Aorta (tissue), 5 donors: ENCODE results near the gene MUC2. TPM values are rescaled to one million over a fixed set of nuclear protein-coding genes. Genes with fewer than 3 reads are reported as not detected.
A peak's percentile ranks its signal among the peaks of the same experiment; 100 is the strongest.

ENCODE experiments used
- ATAC-seq: fragments of 200-7000 bp; cut with Tn5 transposase; one replicate; pipeline ENCODE4 v1.9.1; 2022; ENCODE audit warnings: moderate library complexity; ENCODE audit not compliant: low FRiP score
- DNase-seq, 2 donors: peaks; one replicate each; pipeline ENCODE4 v3.0.0-alpha.2; 2020
- H3K27ac ChIP-seq, 2 donors: one replicate each; pipeline ENCODE4 v1.5.1; 2013; ENCODE audit warnings: low read length in 2 of 2, mild to moderate bottlenecking in 2 of 2, moderate library complexity in 2 of 2, control low read depth in 1 of 2, inconsistent platforms in 1 of 2, low read depth in 1 of 2
- H3K27me3 ChIP-seq, 2 donors: one replicate each; pipeline ENCODE4 v1.6.1; 2013; ENCODE audit warnings: control low read depth in 1 of 2, low read length in 1 of 2, mild to moderate bottlenecking in 1 of 2, moderate library complexity in 1 of 2; ENCODE audit not compliant: insufficient read depth in 2 of 2, control insufficient read depth in 1 of 2
- H3K36me3 ChIP-seq, 2 donors: one replicate each; pipeline ENCODE4 v1.6.1; 2013; ENCODE audit warnings: control low read depth in 1 of 2, low read length in 1 of 2, mild to moderate bottlenecking in 1 of 2; ENCODE audit not compliant: insufficient read depth in 2 of 2, control insufficient read depth in 1 of 2
- H3K4me1 ChIP-seq, 2 donors: one replicate each; pipeline ENCODE4 v1.6.1; 2013; ENCODE audit warnings: low read length in 2 of 2, control low read depth in 1 of 2, mild to moderate bottlenecking in 1 of 2, moderate library complexity in 1 of 2; ENCODE audit not compliant: insufficient read depth in 2 of 2, control insufficient read depth in 1 of 2
- H3K4me3 ChIP-seq, 2 donors: one replicate each; pipeline ENCODE4 v1.5.1; 2013; ENCODE audit warnings: low read length in 2 of 2, control low read depth in 1 of 2, mild to moderate bottlenecking in 1 of 2
- H3K9me3 ChIP-seq: one replicate; pipeline ENCODE4 v1.6.1; 2013; ENCODE audit warnings: mild to moderate bottlenecking, low read length; ENCODE audit not compliant: control insufficient read depth
- WGBS, 2 donors: extraction: QIAGEN DNeasy Blood & Tissue Kit; methylation state at CpG; one replicate each; pipeline ENCODE4 v1.1.7; 2013; 5-methylcytosine and 5-hydroxymethylcytosine counted together
- intact Hi-C, 2 donors: fragments of 100-400 bp; cut with DNase I; formaldehyde crosslinking; loops; one replicate each; pipeline versions ENCODE4 v1.14.2 to v1.15.0; 2022
- long read RNA-seq, 2 donors: library from polyadenylated mRNA; unstranded; transcript quantifications; one replicate each; pipeline ENCODE4 v2.0.0, GENCODE V29; 2020 to 2021
- polyA plus RNA-seq, 2 donors: library from polyadenylated mRNA; stranded (reverse); fragments of 200-250 nt; gene quantifications; one replicate each; pipeline ENCODE4 v1.2.3, GENCODE V29; 2013
- total RNA-seq, 2 donors: library from RNA; stranded (reverse); fragmentation: NEBNext Ultra II Directional; extraction: Animal tissue kit (Norgen Biotek cat#: 25700); gene quantifications; one replicate each; pipeline ENCODE4 v1.2.1, GENCODE V29; 2021
- donor health status: healthy with polysubstance abuse.
- donor health status: Bipolar disorder and iron deficiency.
- donor health status: DM: no; HTN: no; CAD: no.
- donor health status: DM: no; HTN: no; CAD: no.
- donor health status: DM: yes; HTN: yes; CAD: no.

MUC2 gene
- total RNA-seq = under 1 TPM; 0.06 to 0.10 TPM
- 10 to 100 TPM in 1 of 2 donors, under 1 TPM in 1; 0.08 to 11.8 TPM for polyA plus RNA-seq
- long read RNA-seq, donor 1 = 0 reads
- long read RNA-seq, donor 2 = 0 reads

DNA sequence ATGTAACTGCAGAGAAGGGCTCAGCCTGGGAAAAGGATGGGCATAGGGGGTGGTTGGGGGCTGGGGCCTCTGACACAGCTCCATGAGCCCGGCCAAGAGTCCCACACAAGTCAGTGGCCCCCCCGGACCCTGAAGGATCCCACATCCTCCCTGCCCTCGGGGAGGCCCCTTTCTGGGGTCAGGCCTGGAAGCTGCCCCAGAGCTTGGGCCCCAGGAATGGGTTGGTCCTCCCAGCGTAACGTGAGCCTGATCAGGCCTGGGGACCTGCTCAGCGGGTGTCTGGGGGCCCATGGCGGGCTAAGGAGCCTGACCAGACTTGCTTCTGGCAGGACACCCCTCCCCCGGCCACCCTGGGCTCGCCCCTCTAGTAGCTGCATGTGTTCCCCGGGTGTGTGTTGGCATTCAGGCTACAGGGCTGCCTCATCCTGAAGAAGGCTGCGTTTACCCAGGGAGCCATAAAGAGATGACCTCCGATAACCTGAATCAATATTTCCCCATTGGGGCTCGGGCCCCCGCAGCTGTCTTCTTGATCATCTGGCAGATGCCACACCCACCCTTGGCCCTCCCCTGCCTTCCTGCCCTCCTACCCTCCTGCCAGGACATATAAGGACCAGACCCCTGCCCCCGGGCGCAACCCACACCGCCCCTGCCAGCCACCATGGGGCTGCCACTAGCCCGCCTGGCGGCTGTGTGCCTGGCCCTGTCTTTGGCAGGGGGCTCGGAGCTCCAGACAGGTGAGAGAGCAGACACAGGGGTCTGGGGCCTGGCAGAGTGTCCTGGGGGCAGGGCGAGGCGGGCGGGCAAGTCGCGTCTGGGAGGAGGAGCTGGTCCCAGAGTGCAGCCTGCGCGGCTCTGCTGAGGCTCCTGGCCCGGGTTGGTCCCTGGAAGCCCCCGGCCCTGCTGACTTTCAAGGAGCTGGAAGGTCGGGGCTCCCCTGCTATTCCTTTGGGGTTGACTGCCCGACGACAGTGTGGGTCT is at the start of gene MUC2:
MUC2 (plus strand) TSS at position 631 of the 978 bp plus-strand sequence.
- H3K36me3 ChIP-seq = no peaks in the 10 kb centered on the region
- no peaks in the 10 kb centered on the region for H3K27me3 ChIP-seq
- ATAC-seq (no peak), DNase-seq (peak; percentile 42 to 66)
- WGBS, 2 donors = 84 to 93% methylated on average over 31 to 32 of the region's 32 CpGs
- no peaks in the 10 kb centered on the region for H3K4me1 ChIP-seq
- no peak within 1 kb of the TSS for H3K27ac ChIP-seq
- H3K9me3 ChIP-seq = no peaks in the 10 kb centered on the region
- intact Hi-C loops = no loop called here
- H3K4me3 ChIP-seq = no peak within 1 kb of the TSS

DNA sequence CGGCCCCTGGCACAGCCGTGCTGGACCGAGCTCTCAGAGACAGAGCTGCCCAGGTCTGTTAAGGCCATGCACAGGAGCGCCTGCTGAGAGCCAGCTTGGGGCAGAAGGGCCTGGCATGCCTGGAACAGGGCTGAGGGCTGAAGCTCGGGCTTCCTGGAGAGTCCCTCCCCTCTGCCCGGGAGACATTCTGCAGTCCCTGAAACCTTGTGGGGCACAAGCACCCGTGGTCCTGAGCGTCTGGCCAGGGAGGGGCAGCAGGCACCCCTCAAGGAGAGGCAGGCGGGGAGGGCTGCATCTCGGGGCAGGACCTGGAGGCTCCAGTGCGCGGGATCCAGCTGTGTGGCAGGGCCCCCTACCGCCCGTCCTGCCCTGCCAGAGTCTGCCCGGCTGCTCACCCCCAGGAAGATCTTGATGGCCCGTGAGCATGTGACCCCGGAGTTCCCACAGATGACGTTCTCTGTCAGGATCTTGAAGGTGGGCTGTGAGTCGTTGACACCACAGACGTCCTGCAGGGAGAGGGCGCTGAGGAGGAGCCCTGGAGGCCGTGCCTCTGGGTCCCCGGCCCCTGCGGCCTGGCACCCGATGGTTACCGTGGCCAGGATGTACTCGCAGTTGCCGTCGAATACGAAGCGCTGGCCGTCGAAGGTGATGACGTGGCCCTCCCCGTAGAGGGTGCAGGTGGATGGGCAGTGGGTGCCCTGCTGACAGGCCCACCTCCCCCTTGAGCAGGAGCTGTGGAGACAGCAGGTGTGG is 49.1 kb upstream of the MUC2 start:
- ATAC-seq (no peak), DNase-seq (no peak)
- intact Hi-C loops = no loop called here
- Histone ChIP-seq H3K27ac (no peak overlapping the region), H3K9me3 (no peaks in the 10 kb centered on the region), H3K36me3 (no peaks in the 10 kb centered on the region), H3K4me3 (no peak overlapping the region), H3K27me3 (no peaks in the 10 kb centered on the region), H3K4me1 (no peaks in the 10 kb centered on the region)
- 77 to 80% methylated on average over 35 of the region's 35 CpGs for WGBS, 2 donors

- WGBS, 2 donors = 80 to 89% methylated on average over 13 to 14 of the region's 14 CpGs
- no peak for DNase-seq
- no peak for ATAC-seq
- Histone ChIP-seq H3K9me3 (no peaks in the 10 kb centered on the region), H3K27ac (no peak overlapping the region), H3K36me3 (no peaks in the 10 kb centered on the region), H3K4me3 (no peak overlapping the region), H3K4me1 (no peaks in the 10 kb centered on the region), H3K27me3 (no peaks in the 10 kb centered on the region)
- intact Hi-C loops = no loop called here
These were observed 48.6 kb upstream of the MUC2 start for GRCh38 chr11:1026163-1026450.

- Histone ChIP-seq H3K27ac (no peak overlapping the region), H3K27me3 (no peaks in the 10 kb centered on the region), H3K36me3 (no peaks in the 10 kb centered on the region), H3K4me1 (no peaks in the 10 kb centered on the region), H3K9me3 (no peaks in the 10 kb centered on the region), H3K4me3 (no peak overlapping the region)
- 89 to 91% methylated on average over 46 of the region's 46 CpGs for WGBS, 2 donors
- intact Hi-C loops = no loop called here
- DNase-seq (no peak), ATAC-seq (no peak)
These were observed 47.8 kb upstream of the MUC2 start for GRCh38 chr11:1026641-1027482.

DNA sequence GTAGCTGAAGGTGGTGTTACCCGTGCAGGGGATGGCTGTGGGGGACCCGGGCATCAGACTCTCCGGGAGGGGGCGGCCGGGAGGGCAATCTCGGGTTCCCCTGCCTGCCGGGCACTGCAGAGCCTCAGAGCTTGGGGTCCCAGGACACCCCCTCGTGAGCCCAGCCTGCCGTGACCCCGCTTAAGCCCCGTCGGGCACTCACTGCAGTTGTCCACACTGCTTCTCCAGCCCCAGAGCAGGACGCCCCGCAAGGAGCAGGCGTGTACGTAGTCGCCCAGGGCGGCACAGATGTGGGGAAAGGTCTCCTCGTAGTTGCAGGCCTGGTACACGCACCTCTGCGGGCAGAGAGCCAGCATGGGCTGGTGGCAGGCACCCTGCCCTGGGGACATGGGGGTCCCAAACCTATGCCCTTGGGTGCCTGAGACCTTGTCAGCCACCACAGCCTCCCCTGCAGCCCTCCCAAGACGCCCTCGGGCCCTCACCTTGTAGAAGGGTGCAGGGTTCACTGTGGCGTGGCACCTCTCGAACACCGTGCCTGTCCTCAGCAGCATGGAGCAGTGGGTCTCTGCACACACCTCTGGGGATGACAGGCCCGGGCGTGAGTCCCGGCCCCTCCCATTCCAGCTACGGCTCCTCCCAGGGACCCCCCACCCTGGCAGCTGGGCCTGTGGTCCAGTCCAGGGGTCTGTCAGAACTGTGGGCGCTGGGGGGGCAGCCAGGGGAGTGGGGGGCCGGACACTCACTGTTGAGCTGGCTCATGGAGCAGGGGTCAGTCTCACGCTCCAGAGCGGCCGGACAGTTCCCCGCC is 47.0 kb upstream of the MUC2 start:
- no peaks in the 10 kb centered on the region for H3K27me3 ChIP-seq
- 88% methylated on average over 36 of the region's 36 CpGs for WGBS, 2 donors

DNA sequence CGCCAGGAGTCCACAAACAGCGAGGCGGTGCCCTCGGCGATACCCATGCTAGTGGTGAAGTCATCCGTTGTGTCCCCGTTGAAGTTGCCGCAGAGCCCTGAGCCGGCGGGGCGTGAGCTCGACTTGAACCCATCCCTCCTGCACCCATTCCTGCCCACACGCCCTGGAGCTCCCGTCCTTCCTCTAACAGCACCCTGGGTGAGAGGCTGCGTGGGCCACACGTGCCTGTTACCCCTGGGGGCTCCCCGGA is 46.5 kb upstream of the MUC2 start:
- no peaks in the 10 kb centered on the region for H3K27me3 ChIP-seq
- H3K27ac ChIP-seq = no peak overlapping the region
- no peak overlapping the region for H3K4me3 ChIP-seq
- H3K9me3 ChIP-seq = no peaks in the 10 kb centered on the region
- no peak for ATAC-seq
- H3K36me3 ChIP-seq = no peaks in the 10 kb centered on the region
- no peak for DNase-seq
- 84 to 89% methylated on average over 17 of the region's 17 CpGs for WGBS, 2 donors
- intact Hi-C loops = no loop called here
- no peaks in the 10 kb centered on the region for H3K4me1 ChIP-seq

More for the DNA sequence above, 47.0 kb upstream of the MUC2 start:
- Histone ChIP-seq H3K4me1 (no peaks in the 10 kb centered on the region), H3K4me3 (no peak overlapping the region), H3K9me3 (no peaks in the 10 kb centered on the region), H3K27ac (no peak overlapping the region), H3K36me3 (no peaks in the 10 kb centered on the region)
- no peak for DNase-seq
- no peak for ATAC-seq
- intact Hi-C loops = no loop called here

- Histone ChIP-seq H3K4me1 (no peaks in the 10 kb centered on the region), H3K27ac (no peak overlapping the region), H3K36me3 (no peaks in the 10 kb centered on the region), H3K9me3 (no peaks in the 10 kb centered on the region), H3K27me3 (no peaks in the 10 kb centered on the region), H3K4me3 (no peak overlapping the region)
- intact Hi-C loops = no loop called here
- DNase-seq = no peak
- ATAC-seq = no peak
- WGBS, 2 donors = 84 to 91% methylated on average over 14 of the region's 14 CpGs
These were observed 46.1 kb upstream of the MUC2 start for GRCh38 chr11:1028616-1029015.

DNA sequence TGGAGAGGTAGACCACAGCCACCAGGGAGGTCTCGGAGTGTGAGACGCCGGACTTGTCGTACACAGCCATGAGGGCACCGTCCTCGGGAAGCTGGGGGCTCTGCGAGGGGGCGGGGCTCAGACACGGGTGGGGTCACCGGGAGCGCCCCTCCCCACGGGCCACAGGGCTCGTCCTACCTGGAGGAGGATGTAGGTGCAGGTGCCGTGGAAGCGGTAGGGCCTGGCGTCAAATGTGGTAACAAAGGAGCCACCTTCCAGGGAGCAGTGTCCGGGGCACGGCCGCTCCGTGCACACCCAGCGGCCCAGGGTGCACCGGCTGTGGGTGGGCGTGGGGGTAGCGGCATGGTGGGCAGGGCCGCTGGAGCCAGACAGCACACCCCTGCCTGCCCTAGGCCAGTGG is 45.6 kb upstream of the MUC2 start:
- no peak for ATAC-seq
- H3K4me1 ChIP-seq = no peaks in the 10 kb centered on the region
- 85 to 87% methylated on average over 24 to 25 of the region's 25 CpGs for WGBS, 2 donors
- H3K9me3 ChIP-seq = no peaks in the 10 kb centered on the region
- intact Hi-C loops = no loop called here
- no peak overlapping the region for H3K27ac ChIP-seq
- no peak for DNase-seq
- no peaks in the 10 kb centered on the region for H3K36me3 ChIP-seq
- H3K27me3 ChIP-seq = no peaks in the 10 kb centered on the region
- H3K4me3 ChIP-seq = no peak overlapping the region
